Measurements from ENCODE around the gene GLOD4. TPM values are rescaled to one million over a fixed set of nuclear protein-coding genes. Genes with fewer than 3 reads are reported as not detected.
"Not testable (repeated sequence)": the region's sequence is repeated elsewhere in the genome, so short reads cannot be mapped to it uniquely, and the experiment has no call there.

GLOD4 gene
- total RNA-seq, 2 experiments from 2014 or later = 59.5 to 64.0 TPM

- H3K36me3 Mint-ChIP-seq (ENCODE audit: low read depth) = no peaks in the 10 kb centered on the region
Measured at GRCh38 chr17:812638-813204, 30.6 kb upstream of the GLOD4 start.

GRCh38 chr17:811051-811784 is 29.1 kb upstream of the GLOD4 start:
- Mint-ChIP-seq H3K27me3 (peaks cover 8% of the 10 kb centered on the region), H3K9me3 (ENCODE audit: low read depth) (no peaks in the 10 kb centered on the region), H3K27ac (no peak overlapping the region), H3K36me3 (ENCODE audit: low read depth) (no peaks in the 10 kb centered on the region), H3K4me3 (no peak overlapping the region), H3K4me1 (no peaks in the 10 kb centered on the region)
- no peak for DNase-seq
- intact Hi-C loops (cut with DNase I, micrococcal nuclease) = no loop called here
- POLR2A ChIA-PET = no interaction called here
- CTCF ChIA-PET = no interaction called here
- no peak for ATAC-seq

More at GRCh38 chr17:812638-813204, 30.6 kb upstream of the GLOD4 start:
- CTCF ChIA-PET = no interaction called here
- ATAC-seq (no peak), DNase-seq (no peak)
- Mint-ChIP-seq H3K4me1 (no peaks in the 10 kb centered on the region), H3K4me3 (no peak overlapping the region), H3K9me3 (ENCODE audit: low read depth) (no peaks in the 10 kb centered on the region), H3K27me3 (peaks cover 8% of the 10 kb centered on the region), H3K27ac (no peak overlapping the region)
- intact Hi-C loops (cut with DNase I, micrococcal nuclease) = no loop called here
- POLR2A ChIA-PET = no interaction called here

GRCh38 chr17:807523-808294 is 25.6 kb upstream of the GLOD4 start:
- CTCF ChIA-PET = no interaction called here
- ATAC-seq = no peak
- no peaks in the 10 kb centered on the region for H3K36me3 Mint-ChIP-seq (ENCODE audit: low read depth)
- DNase-seq = no peak
- no peak overlapping the region for H3K27ac Mint-ChIP-seq
- H3K4me1 Mint-ChIP-seq = no peaks in the 10 kb centered on the region
- no peak overlapping the region for H3K4me3 Mint-ChIP-seq
- intact Hi-C loops (cut with DNase I, micrococcal nuclease) = no loop called here
- no peaks in the 10 kb centered on the region for H3K9me3 Mint-ChIP-seq (ENCODE audit: low read depth)
- H3K27me3 Mint-ChIP-seq = peaks cover 8% of the 10 kb centered on the region
- POLR2A ChIA-PET = no interaction called here

- no peak overlapping the region for H3K27ac Mint-ChIP-seq
- no peak for DNase-seq
- H3K27me3 Mint-ChIP-seq = peaks cover 4% of the 10 kb centered on the region
- POLR2A ChIA-PET = no interaction called here
- no peak overlapping the region for H3K4me3 Mint-ChIP-seq
- no peaks in the 10 kb centered on the region for H3K36me3 Mint-ChIP-seq (ENCODE audit: low read depth)
- intact Hi-C loops (cut with DNase I, micrococcal nuclease) = no loop called here
- CTCF ChIA-PET = no interaction called here
- no peaks in the 10 kb centered on the region for H3K4me1 Mint-ChIP-seq
- no peak for ATAC-seq
- H3K9me3 Mint-ChIP-seq (ENCODE audit: low read depth) = no peaks in the 10 kb centered on the region
Measured at GRCh38 chr17:806781-807522, 24.9 kb upstream of the GLOD4 start.

- CTCF ChIA-PET = no interaction called here
Measured at GRCh38 chr17:806346-806745, 24.3 kb upstream of the GLOD4 start.

GRCh38 chr17:805886-806285 is 23.8 kb upstream of the GLOD4 start:
- H3K27me3 Mint-ChIP-seq; H3K4me1 Mint-ChIP-seq; H3K36me3 Mint-ChIP-seq (ENCODE audit: low read depth); DNase-seq; ATAC-seq; CTCF ChIA-PET; H3K27ac Mint-ChIP-seq; intact Hi-C loops (cut with DNase I, micrococcal nuclease); POLR2A ChIA-PET; H3K9me3 Mint-ChIP-seq (ENCODE audit: low read depth); H3K4me3 Mint-ChIP-seq: not testable (repeated sequence)

More at GRCh38 chr17:806346-806745, 24.3 kb upstream of the GLOD4 start:
- Mint-ChIP-seq H3K27ac (no peak overlapping the region), H3K9me3 (ENCODE audit: low read depth) (no peaks in the 10 kb centered on the region), H3K27me3 (peaks cover 4% of the 10 kb centered on the region), H3K4me3 (no peak overlapping the region), H3K36me3 (ENCODE audit: low read depth) (no peaks in the 10 kb centered on the region), H3K4me1 (no peaks in the 10 kb centered on the region)
- ATAC-seq = no peak
- DNase-seq = no peak
- intact Hi-C loops (cut with DNase I, micrococcal nuclease) = no loop called here
- POLR2A ChIA-PET = no interaction called here

- no peaks in the 10 kb centered on the region for H3K9me3 Mint-ChIP-seq (ENCODE audit: low read depth)
- no peaks in the 10 kb centered on the region for H3K36me3 Mint-ChIP-seq (ENCODE audit: low read depth)
- ATAC-seq = no peak
- POLR2A ChIA-PET = interaction anchor here (0.5 kb wide), 1 partner anchor 17 kb away, joined by 3 read pairs; no protein-coding TSS in a partner anchor
- peaks cover 4% of the 10 kb centered on the region for H3K27me3 Mint-ChIP-seq
- intact Hi-C loops (cut with DNase I, micrococcal nuclease) = no loop called here
- H3K27ac Mint-ChIP-seq = no peak overlapping the region
- no peak overlapping the region for H3K4me3 Mint-ChIP-seq
- CTCF ChIA-PET = no interaction called here
- no peaks in the 10 kb centered on the region for H3K4me1 Mint-ChIP-seq
- no peak for DNase-seq
Measured at GRCh38 chr17:804541-805435, 22.7 kb upstream of the GLOD4 start.

- Mint-ChIP-seq H3K27me3 (no peaks in the 10 kb centered on the region), H3K4me3 (no peak overlapping the region), H3K36me3 (ENCODE audit: low read depth) (no peaks in the 10 kb centered on the region), H3K27ac (no peak overlapping the region), H3K4me1 (no peaks in the 10 kb centered on the region), H3K9me3 (ENCODE audit: low read depth) (no peaks in the 10 kb centered on the region)
- ATAC-seq (no peak), DNase-seq (no peak)
- intact Hi-C loops (cut with DNase I, micrococcal nuclease) = no loop called here
- CTCF ChIA-PET = interaction anchor here (0.6 to 0.8 kb wide), 3 partner anchors 9 to 190 kb away, joined by 3 read pairs; no protein-coding TSS in a partner anchor
- POLR2A ChIA-PET = no interaction called here
Measured at GRCh38 chr17:802901-803881, 21.1 kb upstream of the GLOD4 start.

GRCh38 chr17:802481-802880 is 20.4 kb upstream of the GLOD4 start:
- intact Hi-C loops (cut with DNase I, micrococcal nuclease) = no loop called here
- no peaks in the 10 kb centered on the region for H3K36me3 Mint-ChIP-seq (ENCODE audit: low read depth)
- H3K4me3 Mint-ChIP-seq = no peak overlapping the region
- H3K27ac Mint-ChIP-seq = no peak overlapping the region
- DNase-seq = no peak
- no peaks in the 10 kb centered on the region for H3K27me3 Mint-ChIP-seq
- H3K4me1 Mint-ChIP-seq = no peaks in the 10 kb centered on the region
- POLR2A ChIA-PET = interaction anchor here (0.5 kb wide), 1 partner anchor 10 kb away, joined by 3 read pairs; no protein-coding TSS in a partner anchor
- H3K9me3 Mint-ChIP-seq (ENCODE audit: low read depth) = no peaks in the 10 kb centered on the region
- CTCF ChIA-PET = no interaction called here
- no peak for ATAC-seq

- POLR2A ChIA-PET = no interaction called here
- Mint-ChIP-seq H3K4me1 (no peaks in the 10 kb centered on the region), H3K9me3 (ENCODE audit: low read depth) (no peaks in the 10 kb centered on the region), H3K27ac (no peak overlapping the region), H3K27me3 (no peaks in the 10 kb centered on the region), H3K4me3 (no peak overlapping the region), H3K36me3 (ENCODE audit: low read depth) (no peaks in the 10 kb centered on the region)
- DNase-seq (no peak), ATAC-seq (no peak)
- CTCF ChIA-PET = no interaction called here
- intact Hi-C loops (cut with DNase I, micrococcal nuclease) = no loop called here
Measured at GRCh38 chr17:801660-802059, 19.6 kb upstream of the GLOD4 start.
